Middle frontal gyrus (tissue), 1 donor: ENCODE data around the gene HOXD4.

Experiments used
- DNase-seq: peaks from one replicate; pipeline ENCODE4 v3.0.0-alpha.2; 2015; ENCODE audit warnings: low spot score; ENCODE audit errors: extremely low spot score

The HOXD4 gene

DNA sequence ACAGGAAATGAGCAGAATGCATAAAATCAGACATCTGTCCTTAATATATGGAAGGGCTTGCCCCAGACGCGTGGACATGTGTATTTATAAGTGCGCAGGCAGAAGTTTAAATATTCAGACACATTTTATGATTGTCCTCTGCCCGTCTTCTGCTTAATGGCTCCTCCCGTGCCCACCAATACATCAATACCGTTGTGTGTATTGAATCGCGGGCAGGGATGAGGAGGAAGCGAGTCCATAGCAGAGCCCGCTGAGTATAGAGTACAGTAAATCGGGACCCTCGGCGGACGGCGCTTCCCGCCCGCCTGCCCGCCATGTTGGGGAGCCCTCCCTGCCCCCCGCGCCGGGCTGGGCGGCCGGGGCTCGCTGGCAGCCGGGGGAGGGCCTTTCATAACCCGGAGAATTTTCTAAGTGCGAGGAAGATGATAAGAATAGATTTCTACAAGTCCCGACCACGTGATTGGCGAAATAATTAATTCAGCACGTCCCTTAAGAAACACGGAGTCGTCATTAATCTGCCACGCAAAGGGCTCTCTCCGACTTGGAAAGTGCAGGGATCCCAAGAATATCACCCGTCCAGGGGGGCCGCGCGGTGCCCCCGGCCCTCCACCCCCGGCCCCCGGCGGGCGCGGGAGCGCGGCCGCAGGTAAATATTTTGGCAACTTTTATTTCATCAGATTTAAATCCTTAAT lies 5.6 kb downstream of the HOXD4 start, which contains the start of gene HOXD3:
TSS of gene HOXD3 (plus strand) at position 501 of the 692 bp plus-strand sequence. CDS start 11,808 bp downstream, outside the sequence.
- no peak for DNase-seq

DNA sequence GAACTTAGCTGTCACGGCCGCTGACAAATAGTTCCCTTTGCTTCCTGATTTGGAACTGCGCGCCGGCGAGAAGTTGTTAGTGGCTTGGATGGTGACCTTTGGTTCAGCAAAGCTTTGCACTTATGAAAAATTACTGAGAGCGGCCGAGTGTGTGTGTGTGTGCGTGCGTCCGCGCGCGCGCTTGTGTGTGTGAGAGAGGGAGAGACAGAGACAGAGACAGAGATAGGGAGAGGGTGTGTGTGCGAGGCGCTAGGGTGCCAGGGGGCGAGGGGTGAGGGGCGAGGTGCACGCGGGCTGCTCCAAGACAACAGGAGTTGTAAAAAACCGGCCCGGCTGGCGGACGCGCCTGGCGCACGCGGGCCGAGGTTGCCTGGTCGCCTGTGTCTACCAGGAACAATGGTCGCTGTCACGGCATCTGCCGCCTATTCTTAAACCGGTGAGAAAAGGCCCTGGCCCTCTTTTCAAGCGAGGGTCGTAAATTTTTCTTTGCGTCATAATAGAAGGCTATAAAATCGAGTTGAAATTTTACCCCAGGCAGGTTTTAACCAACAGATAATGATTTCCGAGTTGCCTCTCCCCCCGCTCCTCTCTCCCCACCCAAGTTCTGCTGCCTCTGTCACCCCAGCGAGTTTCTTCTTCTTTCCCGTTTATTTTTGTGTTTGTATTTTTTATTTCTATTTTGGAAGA lies 6.3 kb downstream of the HOXD4 start:
- no peak for DNase-seq

DNA sequence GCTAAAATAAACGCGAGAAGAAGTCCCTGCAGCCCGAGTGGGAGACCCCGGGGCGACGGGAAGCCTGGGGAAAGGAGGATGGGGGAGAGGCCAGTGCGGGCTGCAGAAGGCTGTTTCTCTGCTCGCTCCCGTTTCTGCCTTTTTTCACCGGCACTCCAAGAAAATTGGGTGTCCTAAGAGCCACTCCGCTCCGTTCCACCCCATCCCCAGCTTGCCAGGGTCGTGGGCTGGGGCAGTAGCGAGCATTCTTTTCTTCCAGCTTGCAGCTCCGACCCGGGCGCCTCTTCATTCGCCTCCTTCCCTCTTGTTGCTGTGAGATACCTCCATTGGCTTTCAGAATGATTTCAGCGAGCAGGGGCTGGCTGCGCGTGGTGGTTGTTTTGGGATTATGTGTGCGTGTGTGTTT lies 6.8 kb downstream of the HOXD4 start:
- DNase-seq, result no peak

DNA sequence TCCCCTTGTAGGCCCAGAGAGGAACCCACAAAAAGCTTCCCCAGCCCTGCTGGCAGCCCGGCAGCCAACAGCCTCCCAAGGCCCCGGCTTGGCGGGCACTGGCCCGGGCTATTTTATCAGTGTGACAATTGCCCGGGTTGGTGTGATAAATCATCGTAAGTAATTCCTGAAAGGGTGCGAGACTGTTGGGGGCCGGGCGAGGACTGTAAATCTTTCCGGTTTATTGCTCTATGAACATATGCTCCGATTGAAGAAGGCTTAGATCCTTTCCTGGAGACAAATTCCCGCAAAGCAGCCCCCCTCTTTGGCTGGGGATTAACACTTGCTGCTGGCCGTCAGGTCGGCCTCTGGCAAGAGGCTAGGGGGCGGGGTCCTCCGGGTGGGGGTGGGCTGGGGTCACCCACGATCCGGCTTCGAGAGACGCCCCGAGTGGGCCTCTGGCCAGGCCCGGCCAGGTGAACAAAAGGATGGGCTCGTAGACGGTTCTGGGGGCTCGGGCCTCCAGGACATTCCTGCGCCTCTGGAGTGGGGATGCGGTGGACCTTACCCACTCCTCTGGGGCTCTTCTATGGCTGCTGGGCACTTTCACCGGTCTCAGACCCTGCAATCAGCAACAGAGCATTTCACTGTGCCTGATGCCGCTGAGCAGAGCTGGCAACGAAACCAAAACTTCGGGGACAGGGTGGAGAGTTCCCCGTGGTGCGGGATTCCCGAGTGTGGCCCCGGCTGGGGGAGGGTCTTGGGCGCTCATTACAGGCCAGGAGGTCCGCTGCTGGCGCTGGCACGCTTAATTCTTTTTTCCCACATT lies 7.7 kb downstream of the HOXD4 start:
- DNase-seq, result no peak

DNA sequence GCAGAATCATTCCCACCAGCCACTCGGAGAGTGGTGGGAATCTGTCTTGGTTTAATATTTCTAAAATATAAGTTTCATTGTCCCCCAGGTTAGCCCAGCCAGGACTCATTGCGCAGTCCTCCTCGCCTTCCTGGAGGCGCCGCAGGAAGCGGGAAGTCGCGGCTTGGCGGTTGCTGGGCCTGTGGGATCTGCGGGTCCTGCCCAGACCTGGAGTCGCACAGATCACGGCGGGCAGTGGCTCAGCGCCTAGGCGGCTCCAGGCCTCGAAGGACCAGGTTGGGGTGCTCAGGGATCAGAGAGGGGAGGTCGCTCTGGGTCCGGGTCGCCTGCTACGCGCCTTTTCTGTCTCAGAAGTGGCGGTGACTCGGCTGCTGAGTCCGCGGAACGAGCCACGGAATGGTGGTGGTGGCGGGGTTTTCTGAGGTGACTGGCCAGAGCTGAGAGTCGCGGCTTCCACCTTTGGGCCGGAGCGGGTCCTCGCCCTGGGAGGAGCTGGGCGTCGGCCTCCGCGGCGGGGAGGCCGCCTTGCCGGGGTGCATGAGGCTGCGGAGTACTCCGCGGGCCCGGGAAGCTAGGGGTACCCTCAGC lies 8.4 kb downstream of the HOXD4 start:
- DNase-seq, result no peak

DNA sequence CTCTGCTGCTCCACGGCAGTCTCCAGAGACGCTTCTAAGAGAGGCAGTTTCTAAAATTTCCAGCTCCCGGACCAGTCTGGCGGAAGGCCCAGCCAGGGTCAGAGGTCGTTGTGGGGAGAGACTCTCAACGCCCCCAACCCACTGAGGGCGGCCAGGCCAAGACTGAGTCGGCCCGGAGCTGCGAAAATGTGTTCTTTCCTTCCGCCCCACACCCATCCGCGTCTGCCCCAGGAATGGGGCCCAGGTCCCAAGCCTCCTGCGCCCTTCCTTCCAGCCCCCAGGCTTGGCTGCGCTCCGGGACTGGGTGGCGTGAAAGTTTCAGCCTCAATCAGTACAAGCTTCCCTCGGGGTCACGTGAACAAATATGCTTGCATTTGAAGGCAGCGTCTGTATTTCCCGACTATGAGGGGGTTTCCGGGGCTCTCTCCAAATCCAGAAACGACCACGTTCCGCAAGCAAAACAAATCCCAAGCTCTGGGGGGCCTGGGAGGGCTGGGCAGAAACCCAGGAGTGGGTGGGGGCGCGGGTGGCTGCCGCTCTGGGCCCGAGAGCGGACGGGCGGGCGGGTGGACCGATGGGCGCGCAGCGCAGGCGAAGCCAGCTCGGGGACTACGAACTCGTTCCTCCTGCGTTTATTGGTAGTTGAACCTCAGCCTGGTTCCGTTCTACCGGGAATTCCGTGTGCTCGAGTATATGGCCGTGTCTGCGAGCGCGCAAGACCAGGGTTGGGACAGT lies 9.1 kb downstream of the HOXD4 start:
- DNase-seq, result no peak

DNA sequence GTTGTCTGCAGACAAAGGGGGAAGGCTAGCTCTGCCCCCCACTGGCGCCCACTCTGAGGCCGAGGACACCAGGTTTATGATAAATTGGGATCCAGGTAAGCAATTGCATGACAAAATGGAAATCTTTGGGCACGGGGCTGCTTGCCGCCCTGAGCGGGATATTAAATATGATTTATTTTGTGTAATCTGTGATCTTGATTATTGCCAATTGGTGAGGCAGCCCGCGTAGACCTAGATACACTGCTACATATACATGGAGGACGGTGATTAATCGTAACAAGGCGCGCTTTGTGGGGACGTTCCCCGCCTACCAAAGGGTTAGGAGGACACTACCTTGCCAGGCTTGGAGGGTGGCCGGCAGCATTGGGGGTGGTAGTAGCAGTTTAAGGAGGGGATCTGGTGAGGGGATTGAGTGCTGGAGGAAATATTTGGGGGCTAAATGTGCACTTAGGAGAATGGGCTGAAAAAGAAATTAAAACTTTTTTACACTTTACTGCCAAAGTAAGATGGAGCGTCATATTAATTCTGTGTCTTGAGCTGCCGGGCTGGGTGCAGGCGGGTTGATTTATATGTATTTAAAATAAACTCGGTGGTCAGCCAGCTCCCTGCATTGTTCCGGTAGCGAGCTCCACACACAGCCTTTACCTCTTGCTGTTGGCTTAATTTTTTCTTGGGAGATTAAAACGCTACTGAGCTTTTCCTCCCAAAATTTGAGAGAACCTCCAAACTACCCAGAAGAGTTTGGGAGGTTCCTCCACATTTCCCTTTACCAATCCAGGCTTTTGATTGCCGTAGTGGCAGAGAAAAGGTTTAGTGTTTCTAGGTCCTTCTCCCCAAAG lies 9.9 kb downstream of the HOXD4 start:
- no peak for DNase-seq

DNA sequence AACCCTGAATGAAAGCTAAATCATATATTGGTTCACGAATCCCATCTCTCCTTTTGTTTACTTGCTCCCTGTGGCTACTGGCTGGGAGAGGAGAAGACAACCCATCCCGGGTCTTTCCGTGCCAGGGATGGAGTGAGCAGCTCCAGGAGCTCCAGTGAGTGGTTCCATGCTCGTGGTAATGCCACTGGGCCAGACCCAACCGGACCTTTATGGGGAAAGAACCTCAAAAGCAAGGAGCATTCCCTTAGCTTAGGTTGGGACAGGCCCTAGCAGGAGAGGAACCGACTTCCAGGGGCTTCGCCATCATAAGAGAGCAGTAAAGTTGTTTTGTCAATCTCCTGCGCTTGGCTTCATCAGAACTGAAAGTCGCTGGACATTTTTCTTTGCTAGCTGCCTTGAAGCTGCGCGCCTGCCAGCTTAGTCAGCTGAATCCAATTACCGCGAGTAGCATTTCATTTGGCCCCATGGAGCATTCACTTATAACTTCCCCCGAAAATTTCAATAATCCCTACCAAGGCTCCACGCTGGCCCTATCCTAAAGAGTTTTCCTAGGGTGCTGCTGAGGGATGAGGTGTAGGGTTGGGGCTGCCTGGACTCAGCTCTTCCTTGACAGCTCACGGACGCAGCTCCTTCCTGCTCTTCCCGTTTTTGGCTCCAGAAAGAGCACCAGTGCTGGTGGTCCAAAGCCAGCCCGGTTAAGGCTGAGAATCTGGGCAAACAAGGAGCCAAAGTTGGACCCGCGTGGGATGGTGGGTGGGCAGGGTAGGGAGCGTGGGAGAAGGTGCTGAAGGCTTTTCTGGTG lies 10.7 kb downstream of the HOXD4 start:
- no peak for DNase-seq

DNA sequence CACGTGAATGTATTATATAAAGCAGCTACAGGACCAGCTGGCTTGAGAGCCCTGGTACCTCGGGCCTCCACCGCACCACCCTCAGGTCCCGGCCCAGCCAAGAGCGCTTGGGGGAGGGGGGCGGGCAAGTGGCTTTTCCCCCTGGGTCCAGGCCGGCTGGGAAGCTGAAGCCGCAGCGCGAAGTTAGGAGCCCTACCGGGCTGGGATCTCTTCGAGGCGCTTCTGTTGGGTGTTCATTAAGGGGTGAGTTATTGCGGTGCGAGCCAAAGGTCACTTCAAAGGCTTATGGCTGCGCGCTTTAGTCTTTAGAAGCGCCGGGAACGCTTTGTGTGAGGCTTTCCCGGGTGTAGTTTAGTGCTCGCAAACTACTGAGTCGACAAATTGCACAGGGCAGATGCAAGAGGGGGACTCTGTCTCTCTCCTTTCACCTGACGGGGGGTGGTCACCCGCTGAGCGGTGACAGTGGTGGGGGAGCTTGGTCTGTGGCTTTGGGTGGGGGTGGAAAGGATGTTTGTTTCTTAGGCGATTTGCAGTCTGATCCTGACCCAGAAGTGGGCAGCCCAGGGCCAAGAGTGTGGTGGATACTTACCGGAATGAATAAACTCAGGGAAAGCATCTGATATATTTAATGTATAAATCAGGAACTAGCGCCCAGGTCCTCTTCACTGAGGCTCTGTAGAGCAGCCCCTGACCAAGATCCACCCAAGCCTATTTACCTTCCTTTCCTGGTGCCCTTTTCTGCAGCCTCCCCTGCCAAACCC lies 11.7 kb downstream of the HOXD4 start:
- DNase-seq, result no peak

DNA sequence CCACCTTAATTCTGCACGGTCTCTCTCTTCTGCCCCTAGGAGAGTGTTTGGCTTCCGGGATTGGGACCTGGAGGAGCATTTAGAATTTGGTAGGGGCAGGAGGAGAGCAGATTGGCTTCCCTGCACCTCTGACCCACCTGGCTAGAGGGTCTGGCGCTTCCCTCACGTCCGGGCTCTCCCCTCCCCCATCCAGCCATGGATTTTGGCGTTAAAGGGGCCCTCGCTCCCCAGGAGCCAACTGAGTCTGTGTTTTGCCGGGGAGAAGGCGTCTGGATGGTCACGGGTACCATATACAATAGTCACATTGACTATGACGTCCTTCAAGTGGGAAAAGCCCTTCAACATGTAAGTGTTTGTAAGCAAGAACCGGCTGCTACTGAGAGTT lies 12.3 kb downstream of the HOXD4 start:
- DNase-seq, result no peak

DNA sequence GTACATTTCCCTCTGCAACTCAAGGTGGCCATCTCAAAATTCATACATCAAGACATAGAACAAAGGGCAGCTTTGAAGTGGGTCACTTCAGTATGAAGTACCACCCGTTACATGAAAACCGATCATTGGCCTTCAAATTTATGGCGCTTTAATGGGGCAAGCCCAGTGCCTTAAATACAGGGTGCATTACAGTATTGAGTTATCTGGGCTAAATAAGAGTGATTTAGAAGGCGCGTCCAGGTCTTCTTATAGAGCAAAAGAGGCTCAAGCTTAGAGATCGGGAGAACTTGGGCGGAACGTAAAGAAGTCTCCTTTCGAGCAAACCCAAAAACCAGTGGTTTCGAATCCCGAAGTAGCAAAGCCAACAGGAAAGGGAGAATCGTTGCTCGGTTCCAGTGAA lies 12.9 kb downstream of the HOXD4 start:
- no peak for DNase-seq

DNA sequence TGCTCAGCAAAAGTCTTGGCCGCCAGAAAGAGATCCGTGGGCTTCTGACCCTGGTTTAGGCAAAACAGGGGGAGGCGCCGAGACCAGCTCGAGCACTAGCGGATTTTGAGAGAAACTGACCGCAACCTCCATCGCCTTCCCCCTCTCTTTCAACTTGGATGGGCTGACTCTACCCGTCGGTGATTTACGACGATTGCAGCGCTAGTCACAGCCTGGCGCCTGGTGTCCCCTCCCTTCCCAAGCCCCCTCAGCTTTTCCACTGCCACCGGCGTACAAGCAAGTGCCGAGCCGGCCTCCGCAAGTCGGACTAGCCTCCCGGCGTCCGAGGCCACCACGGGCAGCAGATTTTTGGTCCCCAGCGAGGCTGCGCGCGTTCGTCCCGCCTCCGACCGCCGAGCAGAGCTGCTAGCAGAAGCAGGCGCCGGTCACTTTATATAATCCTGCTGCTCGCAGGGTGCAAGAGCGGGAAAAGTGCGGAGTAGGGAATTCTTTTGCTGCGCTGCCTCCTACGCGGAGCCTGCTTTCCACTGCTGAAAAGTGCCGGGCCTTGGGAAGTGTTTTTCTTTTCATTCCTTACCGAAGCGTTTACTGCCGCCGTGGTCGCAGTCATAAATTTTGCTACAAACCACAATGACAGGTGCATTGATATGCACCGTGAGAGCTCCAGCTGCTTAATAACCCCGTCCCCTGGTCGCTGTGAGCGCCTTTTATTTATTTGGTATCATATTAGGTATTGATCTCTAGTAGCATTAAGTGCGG lies 13.4 kb downstream of the HOXD4 start:
- DNase-seq, result no peak

DNA sequence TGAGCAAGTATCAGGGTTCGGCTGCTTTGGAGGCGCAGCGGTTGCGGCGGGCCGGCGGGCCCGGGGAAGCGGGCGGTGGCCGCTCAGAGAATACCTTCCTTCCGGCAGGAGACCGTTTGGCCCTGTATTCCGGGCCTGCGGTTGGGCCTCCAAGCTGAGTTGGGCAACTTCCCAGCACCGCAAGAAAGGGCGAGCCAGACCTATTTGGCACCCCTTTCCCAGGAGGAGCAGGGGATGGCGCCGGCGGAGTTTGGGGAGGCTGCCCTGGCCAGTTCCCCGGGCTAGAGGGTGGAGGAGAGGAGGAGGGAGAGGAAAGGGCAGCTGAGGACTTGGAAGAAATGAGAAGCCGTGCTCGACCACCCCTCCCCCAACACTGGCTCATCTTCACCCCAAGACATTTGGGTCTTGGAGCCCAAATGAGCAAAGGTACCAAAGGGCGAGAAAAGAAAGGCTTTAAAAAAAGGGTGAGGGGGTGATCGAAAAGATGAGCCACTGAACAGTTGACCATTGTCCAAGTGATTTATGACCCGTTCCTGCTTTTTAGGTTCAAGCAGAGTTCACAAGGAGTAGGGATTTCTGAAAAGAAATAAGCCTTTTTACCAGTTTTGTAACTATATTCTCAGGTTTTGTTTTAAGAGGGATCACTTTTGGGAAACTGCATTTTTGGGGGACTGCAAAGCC lies 14.2 kb downstream of the HOXD4 start:
- no peak for DNase-seq

DNA sequence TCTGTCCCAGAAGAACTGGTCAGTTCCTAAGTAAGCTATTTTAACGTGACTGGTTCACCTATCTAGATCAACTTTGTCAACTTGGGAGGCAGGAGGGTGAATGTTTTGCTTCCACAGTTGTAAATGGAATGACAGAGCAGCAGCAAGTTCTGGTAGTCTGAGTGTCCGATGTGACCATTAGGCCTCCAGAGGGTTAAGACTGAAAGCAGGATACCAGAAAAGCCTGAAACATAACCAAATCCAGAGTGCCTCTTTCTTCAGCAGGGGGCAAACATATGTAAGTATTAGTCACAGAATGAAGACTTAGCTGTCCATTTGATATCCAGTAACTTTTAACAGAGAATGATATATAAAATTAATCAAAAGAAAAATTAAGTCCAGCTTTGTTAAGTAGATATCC lies 14.9 kb downstream of the HOXD4 start:
- no peak for DNase-seq

DNA sequence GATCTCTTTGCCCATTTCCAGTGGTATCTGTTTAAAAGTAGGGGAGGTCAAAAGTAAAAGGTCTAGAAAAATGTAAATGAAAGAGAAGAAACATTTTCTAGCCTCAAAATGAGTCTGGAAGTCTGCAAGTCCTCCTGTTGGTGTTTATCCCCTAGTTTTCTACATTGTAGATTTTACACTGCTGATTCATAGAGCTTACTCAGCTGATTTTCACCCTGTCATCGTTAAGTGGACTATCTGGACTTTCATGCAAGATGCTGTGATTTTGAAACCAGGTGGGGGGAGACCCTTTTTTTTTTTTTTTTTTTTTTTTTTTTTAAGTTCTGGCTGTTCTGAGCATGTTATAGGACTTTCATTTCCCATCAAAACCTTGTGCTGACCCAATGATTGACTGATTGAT lies 16.0 kb downstream of the HOXD4 start:
- DNase-seq, result no peak

DNA sequence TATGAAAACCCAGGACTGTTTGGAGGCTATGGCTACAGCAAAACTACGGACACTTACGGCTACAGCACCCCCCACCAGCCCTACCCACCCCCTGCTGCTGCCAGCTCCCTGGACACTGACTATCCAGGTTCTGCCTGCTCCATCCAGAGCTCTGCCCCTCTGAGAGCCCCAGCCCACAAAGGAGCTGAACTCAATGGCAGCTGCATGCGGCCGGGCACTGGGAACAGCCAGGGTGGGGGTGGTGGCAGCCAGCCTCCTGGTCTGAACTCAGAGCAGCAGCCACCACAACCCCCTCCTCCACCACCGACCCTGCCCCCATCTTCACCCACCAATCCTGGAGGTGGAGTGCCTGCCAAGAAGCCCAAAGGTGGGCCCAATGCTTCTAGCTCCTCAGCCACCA lies 17.8 kb downstream of the HOXD4 start:
- no peak for DNase-seq

DNA sequence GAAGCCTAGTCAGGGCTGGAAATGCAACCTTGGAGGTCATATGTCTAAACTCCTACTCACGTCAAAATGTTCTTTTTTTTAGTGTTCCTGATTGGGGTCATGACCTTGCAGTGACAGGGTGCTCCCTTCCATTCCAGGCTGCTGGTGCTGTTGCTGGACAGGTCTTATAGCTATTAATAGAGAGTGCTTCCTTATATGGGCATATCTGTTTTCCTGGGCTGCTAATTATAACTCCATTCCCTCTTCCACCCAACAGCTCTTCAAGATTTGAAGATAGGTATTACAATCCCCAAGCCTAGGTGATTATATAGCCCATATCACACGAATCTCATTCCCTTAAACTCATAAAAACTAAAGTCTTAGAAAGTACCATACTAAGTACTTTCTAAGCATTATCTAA lies 18.4 kb downstream of the HOXD4 start:
- DNase-seq, result no peak
